ENCODE results near the gene YAP1.

DNA sequence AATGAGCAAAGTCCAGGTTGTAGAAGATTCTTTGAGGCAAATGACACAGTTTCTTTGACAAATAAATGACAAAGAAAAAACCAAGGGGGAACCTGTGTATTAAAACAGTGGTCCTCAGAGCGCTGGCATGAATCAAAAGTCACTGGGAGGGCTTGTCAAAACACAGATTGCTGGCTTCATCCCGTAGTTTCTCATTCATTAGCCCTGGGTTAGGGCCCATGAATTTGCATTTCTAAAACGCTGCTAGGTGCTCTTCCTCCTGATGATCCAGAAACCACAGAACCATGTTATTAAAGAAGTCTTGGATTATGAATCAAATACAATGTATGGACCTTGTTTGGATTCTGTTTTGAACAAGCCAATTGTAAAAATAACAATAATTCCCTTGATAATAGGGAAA lies 92.7 kb downstream of the YAP1 start:
- TF ChIP-seq, protein P1, sequence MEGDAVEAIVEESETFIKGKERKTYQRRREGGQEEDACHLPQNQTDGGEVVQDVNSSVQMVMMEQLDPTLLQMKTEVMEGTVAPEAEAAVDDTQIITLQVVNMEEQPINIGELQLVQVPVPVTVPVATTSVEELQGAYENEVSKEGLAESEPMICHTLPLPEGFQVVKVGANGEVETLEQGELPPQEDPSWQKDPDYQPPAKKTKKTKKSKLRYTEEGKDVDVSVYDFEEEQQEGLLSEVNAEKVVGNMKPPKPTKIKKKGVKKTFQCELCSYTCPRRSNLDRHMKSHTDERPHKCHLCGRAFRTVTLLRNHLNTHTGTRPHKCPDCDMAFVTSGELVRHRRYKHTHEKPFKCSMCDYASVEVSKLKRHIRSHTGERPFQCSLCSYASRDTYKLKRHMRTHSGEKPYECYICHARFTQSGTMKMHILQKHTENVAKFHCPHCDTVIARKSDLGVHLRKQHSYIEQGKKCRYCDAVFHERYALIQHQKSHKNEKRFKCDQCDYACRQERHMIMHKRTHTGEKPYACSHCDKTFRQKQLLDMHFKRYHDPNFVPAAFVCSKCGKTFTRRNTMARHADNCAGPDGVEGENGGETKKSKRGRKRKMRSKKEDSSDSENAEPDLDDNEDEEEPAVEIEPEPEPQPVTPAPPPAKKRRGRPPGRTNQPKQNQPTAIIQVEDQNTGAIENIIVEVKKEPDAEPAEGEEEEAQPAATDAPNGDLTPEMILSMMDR (conservative IDR thresholded peaks at IDR 0.05), result no peak
- TF ChIP-seq ZFX (IDR thresholded peaks at IDR 0.05), result no peak

Measured in C4-2B (cell line).